Upper lobe of right lung (tissue), 1 donor: ENCODE data around the gene ZMIZ2. TPM values are rescaled to one million over a fixed set of nuclear protein-coding genes. Genes with fewer than 3 reads are reported as not detected.

Experiments
- ATAC-seq: fragments of 200-7000 bp; cut with Tn5 transposase; one replicate; pipeline ENCODE4 v1.9.1; 2020; ENCODE audit warnings: mild to moderate bottlenecking, moderate library complexity
- DNase-seq: peaks from one replicate; pipeline ENCODE4 v3.0.0-alpha.2; 2020
- H3K27ac ChIP-seq: fragments of 200-600 bp; one replicate; pipeline ENCODE4 v1.8.0; 2022
- H3K27me3 ChIP-seq: fragments of 200-600 bp; one replicate; pipeline ENCODE4 v1.8.0; 2022; ENCODE audit warnings: mild to moderate bottlenecking
- H3K36me3 ChIP-seq: fragments of 200-600 bp; one replicate; pipeline ENCODE4 v1.8.0; 2022
- H3K4me1 ChIP-seq: fragments of 200-600 bp; one replicate; pipeline ENCODE4 v1.8.0; 2022
- H3K4me3 ChIP-seq: fragments of 200-600 bp; one replicate; pipeline ENCODE4 v1.8.0; 2022; ENCODE audit warnings: mild to moderate bottlenecking
- H3K9me3 ChIP-seq: fragments of 200-600 bp; one replicate; pipeline ENCODE4 v1.8.0; 2022
- intact Hi-C: fragments of 100-400 bp; cut with DNase I; formaldehyde crosslinking; loops from one replicate; pipeline ENCODE4 v1.11.0; 2022
- total RNA-seq: library from RNA; stranded (reverse); fragmentation: NEBNext Ultra II Directional; extraction: Animal tissue kit (Norgen Biotek cat#: 25700); gene quantifications from one replicate; pipeline ENCODE4 v1.2.1, GENCODE V29; 2021
- TF ChIP-seq, protein P1 (sequence below): fragments of 200-600 bp; IDR thresholded peaks from one replicate; pipeline ENCODE4 v1.8.0; 2022; ENCODE audit warnings: antibody characterized with exemption
- donor health status: DM: no; HTN: yes; CAD: no; lungs with severe emphysema.

The ZMIZ2 gene
- total RNA-seq, 1 donor from 2014 or later: 95.4 TPM

DNA sequence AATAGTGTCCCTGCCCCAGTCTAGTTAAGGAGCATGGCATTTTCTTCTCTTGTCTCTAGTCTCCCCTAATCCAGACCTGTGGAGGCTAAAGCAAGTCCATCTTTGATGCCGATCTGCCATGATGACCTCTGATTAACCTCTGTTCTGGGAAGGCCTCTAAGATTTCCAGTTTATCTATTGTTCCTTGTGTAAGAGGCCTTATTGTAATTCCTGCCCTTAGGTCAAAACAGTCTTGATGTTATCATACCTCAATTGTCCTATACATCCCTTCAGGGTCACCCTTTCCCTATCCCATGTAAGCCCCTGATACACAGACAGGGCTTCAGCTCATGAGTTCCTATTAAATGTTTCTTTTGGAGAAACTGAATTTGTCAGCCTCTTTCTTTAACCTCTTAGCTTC lies 4.9 kb upstream of the ZMIZ2 start:
- no peak for DNase-seq
- intact Hi-C loops: no loop called here
- no peaks in the 10 kb centered on the region for H3K36me3 ChIP-seq
- H3K27me3 ChIP-seq: no peaks in the 10 kb centered on the region
- no peaks in the 10 kb centered on the region for H3K9me3 ChIP-seq
- no peaks in the 10 kb centered on the region for H3K4me1 ChIP-seq
- ATAC-seq: no peak
- TF ChIP-seq, protein P1, sequence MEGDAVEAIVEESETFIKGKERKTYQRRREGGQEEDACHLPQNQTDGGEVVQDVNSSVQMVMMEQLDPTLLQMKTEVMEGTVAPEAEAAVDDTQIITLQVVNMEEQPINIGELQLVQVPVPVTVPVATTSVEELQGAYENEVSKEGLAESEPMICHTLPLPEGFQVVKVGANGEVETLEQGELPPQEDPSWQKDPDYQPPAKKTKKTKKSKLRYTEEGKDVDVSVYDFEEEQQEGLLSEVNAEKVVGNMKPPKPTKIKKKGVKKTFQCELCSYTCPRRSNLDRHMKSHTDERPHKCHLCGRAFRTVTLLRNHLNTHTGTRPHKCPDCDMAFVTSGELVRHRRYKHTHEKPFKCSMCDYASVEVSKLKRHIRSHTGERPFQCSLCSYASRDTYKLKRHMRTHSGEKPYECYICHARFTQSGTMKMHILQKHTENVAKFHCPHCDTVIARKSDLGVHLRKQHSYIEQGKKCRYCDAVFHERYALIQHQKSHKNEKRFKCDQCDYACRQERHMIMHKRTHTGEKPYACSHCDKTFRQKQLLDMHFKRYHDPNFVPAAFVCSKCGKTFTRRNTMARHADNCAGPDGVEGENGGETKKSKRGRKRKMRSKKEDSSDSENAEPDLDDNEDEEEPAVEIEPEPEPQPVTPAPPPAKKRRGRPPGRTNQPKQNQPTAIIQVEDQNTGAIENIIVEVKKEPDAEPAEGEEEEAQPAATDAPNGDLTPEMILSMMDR: no peak
- no peak overlapping the region for H3K27ac ChIP-seq
- no peak overlapping the region for H3K4me3 ChIP-seq

DNA sequence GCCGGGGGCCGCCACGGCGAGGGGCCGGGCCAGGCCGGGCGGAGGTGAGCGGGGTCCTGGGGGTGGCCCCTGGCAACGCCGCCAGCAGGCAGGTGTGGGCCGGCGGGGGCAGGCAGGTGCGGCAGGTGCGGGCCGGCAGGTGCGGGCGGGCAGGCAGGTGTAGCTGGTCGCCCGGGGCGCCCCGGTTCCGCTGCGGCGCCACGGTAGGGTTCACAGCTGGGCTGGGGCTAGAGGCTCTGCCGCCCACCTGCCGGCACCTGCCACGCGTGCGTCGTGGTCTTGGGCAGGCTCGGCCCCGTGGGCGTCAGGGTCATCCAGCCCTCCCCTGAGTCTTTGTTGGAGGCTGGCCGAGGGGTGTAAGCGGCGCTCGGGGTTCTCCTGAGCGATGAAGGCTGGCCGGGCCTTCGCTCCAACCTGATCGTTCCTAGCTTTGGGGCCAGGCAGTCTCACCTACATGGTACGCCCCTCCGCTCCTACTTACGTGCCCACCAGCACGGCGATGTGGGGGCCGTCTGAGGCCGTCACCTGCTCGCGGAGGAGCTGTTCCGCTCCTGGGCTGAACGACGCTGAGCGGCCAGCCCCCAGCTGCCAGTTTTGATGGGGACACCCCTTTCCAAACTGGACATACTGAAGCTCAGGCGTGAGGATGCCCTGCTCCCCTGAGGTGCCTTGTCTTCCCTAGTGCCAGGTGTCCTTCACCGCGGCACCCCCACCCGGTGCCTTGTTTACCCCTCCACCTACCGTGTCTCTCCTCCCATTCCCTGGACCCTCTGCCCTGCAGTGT lies 493 bp downstream of the ZMIZ2 start:
- peak overlapping the region; percentile 78 for H3K27ac ChIP-seq
- intact Hi-C loops: no loop called here
- no peak for DNase-seq
- H3K4me3 ChIP-seq: peak overlapping the region; percentile 78
- H3K27me3 ChIP-seq: no peaks in the 10 kb centered on the region
- no peaks in the 10 kb centered on the region for H3K9me3 ChIP-seq
- peaks cover 26% of the 10 kb centered on the region for H3K4me1 ChIP-seq
- TF ChIP-seq, protein P1: no peak
- peak; percentile 3 for ATAC-seq
- H3K36me3 ChIP-seq: no peaks in the 10 kb centered on the region

DNA sequence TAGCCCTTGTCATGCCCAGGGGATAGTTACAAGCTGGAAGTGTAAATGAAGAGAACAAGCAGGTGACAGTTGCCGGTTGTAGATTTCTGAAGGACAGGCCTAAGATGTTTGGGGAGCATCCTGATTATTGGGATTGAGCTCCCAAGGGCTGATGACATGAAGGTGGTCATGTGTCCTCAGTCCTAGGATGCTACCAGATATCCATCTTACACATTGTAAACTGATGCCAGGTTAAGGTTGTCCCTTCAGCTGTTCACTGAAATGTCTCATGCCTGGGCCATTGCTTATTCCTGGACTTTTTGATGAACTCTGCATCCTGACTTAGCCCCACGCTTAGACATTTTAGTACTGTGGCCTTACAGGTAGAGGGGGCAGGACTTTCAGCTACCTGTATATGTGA lies 1.3 kb downstream of the ZMIZ2 start:
- H3K36me3 ChIP-seq: no peaks in the 10 kb centered on the region
- intact Hi-C loops: no loop called here
- no peaks in the 10 kb centered on the region for H3K27me3 ChIP-seq
- TF ChIP-seq, protein P1: no peak
- no peak for ATAC-seq
- H3K4me1 ChIP-seq: peaks cover 35% of the 10 kb centered on the region
- H3K27ac ChIP-seq: no peak overlapping the region
- DNase-seq: no peak
- peak overlapping the region; percentile 78 for H3K4me3 ChIP-seq
- H3K9me3 ChIP-seq: no peaks in the 10 kb centered on the region

DNA sequence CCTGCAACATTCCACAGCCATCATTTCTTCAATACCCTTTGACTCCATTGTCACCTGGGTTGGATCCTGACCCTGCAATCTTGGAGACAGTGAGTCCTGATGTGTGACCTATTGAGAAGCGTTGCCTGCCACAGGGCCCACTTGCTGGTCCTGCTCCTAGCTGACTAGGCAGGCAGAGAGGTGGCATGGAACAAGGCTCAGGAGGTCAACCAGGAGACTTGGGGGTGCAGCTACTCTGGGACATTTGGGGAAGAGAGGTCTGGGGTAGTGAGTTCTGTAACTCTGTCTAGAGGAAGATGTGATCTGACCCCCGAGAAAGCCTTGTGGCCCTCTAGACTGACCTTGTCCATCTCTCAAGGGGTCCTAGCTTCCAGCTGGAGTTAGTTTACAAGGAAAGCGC lies 1.8 kb downstream of the ZMIZ2 start:
- no peak overlapping the region for H3K27ac ChIP-seq
- H3K4me3 ChIP-seq: no peak overlapping the region
- no peaks in the 10 kb centered on the region for H3K36me3 ChIP-seq
- DNase-seq (no peak), ATAC-seq (no peak)
- H3K27me3 ChIP-seq: no peaks in the 10 kb centered on the region
- intact Hi-C loops: no loop called here
- peaks cover 39% of the 10 kb centered on the region for H3K4me1 ChIP-seq
- no peaks in the 10 kb centered on the region for H3K9me3 ChIP-seq
- TF ChIP-seq, protein P1: no peak

DNA sequence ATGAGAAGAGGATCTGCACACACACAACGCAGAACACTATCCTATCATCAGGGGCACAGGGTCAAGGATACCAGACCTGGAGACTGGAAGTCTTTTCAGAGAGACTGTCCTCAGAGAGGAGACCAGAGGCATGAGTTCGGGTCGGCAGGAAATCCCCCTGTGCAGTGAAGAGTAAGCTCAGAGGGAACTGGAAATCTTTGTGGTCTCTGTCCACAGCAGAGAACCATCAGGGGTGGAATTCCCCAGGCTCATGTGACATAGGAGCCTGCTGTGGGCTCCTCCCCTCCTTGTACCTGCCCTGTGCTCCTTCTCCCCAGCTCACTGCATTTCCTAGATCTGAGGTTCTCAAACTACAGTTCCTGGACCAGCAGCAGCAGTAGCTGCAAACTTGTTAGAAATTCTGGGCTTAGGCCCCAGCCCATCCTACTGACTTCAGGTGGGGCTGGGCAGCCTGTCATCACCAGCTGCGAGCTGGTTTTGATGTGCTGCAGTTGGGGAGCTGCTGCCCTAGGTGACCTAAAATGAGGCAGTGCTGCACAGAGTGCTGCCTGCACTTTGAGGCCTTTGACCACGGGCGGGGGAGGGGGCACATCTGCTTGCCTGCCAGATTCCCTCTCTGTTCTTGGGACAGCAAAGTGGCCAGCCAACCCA lies 2.4 kb downstream of the ZMIZ2 start:
- no peak overlapping the region for H3K4me3 ChIP-seq
- DNase-seq (peak; percentile 67), ATAC-seq (no peak)
- H3K9me3 ChIP-seq: no peaks in the 10 kb centered on the region
- peak overlapping the region; percentile 30 for H3K27ac ChIP-seq
- intact Hi-C loops: no loop called here
- no peaks in the 10 kb centered on the region for H3K36me3 ChIP-seq
- H3K4me1 ChIP-seq: peaks cover 45% of the 10 kb centered on the region
- TF ChIP-seq, protein P1: no peak
- H3K27me3 ChIP-seq: no peaks in the 10 kb centered on the region
